Measurements from ENCODE around the gene SHC3. TPM values are rescaled to one million over a fixed set of nuclear protein-coding genes. Genes with fewer than 3 reads are reported as not detected.

SHC3 gene
- total and polyA plus RNA-seq, 2 experiments from 2014 or later: 0.30 to 0.54 TPM

DNA sequence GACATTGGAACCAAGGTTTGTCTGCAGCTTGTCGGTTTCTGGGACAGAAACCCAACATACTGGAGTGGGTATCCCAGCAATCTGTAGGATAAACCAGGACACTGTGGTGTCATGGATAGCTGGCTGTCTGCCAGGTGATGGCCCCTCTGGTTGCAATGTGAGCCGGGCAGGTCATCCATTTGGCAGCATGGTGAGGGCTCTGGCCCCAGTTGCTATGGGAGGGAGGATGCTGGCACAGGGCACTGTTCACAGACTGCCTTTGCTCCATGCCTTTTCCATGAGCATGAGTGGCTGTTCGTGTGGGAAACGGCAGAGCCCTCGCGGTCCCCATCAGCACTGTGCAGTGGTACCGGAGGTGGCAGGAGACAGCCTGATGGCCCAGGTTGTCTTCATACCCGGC lies 181.0 kb downstream of the SHC3 start:
- no peak for DNase-seq
- Histone ChIP-seq H3F3A (ENCODE audit: insufficient read depth) (peaks cover 9% of the 10 kb centered on the region; the same call in 1 of the 2 replicates), H4K20me1 (ENCODE audit: insufficient read depth) (no peaks in the 10 kb centered on the region), H3K4me1 (ENCODE audit: insufficient read depth) (peaks cover 30% of the 10 kb centered on the region), H3K9me2 (ENCODE audit: insufficient read depth) (no peaks in the 10 kb centered on the region), H3K9ac (no peak overlapping the region), H3K4me3 (no peak overlapping the region), H3K4me2 (ENCODE audit: unreplicated experiment) (no peak overlapping the region), H3K27ac (no peak overlapping the region), H3K79me2 (ENCODE audit: insufficient read depth) (peaks cover 71% of the 10 kb centered on the region), H2AFZ (no peak overlapping the region), H3K36me3 (ENCODE audit: low read depth) (no peaks in the 10 kb centered on the region), H3K27me3 (replicated peaks; ENCODE audit: insufficient read depth) (no peaks in the 10 kb centered on the region), H3K9me3 (ENCODE audit: low read depth) (no peaks in the 10 kb centered on the region)
- WGBS, 2 experiments (ENCODE audit: low coverage in 1 of 2, low lambda C conversion rate in 2 of 2, missing lambda C conversion rate in 2 of 2): 87 to 89% methylated on average over 8 of the region's 8 CpGs
- TF ChIP-seq EZH2 (IDR thresholded peaks at IDR 0.05; ENCODE audit: insufficient read depth, poor library complexity, severe bottlenecking): no peak
- no peak for TF ChIP-seq EZH2phosphoT487 (IDR thresholded peaks at IDR 0.05; ENCODE audit: insufficient read depth, low read depth)
- in situ Hi-C loops (cut with MboI): loop anchor here (10.0 kb wide), 2 partner anchors 253 to 333 kb away; no protein-coding TSS in a partner anchor

DNA sequence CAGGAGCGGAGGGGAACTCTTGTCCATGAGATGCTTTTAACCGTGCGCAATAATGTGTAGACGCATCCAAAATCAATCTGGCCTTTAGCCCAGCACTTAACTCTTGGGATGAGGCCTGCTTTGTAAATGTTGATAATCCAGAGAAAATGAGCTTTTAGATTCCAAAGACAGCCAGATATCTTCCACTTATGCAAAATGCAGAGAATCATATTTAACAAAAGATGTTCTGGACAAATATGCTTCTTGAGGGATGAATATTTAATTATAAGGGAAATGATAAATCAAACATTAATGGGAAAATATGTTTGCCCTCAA lies 181.7 kb downstream of the SHC3 start:
- peaks cover 71% of the 10 kb centered on the region for H3K79me2 ChIP-seq (ENCODE audit: insufficient read depth)
- H3K27me3 ChIP-seq (replicated peaks; ENCODE audit: insufficient read depth): no peaks in the 10 kb centered on the region
- peaks cover 35% of the 10 kb centered on the region for H3K4me1 ChIP-seq (ENCODE audit: insufficient read depth)
- no peak overlapping the region for H2AFZ ChIP-seq
- H3K4me2 ChIP-seq (ENCODE audit: unreplicated experiment): no peak overlapping the region
- H3K4me3 ChIP-seq: no peak overlapping the region
- H3K9me3 ChIP-seq (ENCODE audit: low read depth): no peaks in the 10 kb centered on the region
- H3F3A ChIP-seq (ENCODE audit: insufficient read depth): peaks cover 9% of the 10 kb centered on the region; the same call in 1 of the 2 replicates
- no peaks in the 10 kb centered on the region for H3K36me3 ChIP-seq (ENCODE audit: low read depth)
- no peaks in the 10 kb centered on the region for H4K20me1 ChIP-seq (ENCODE audit: insufficient read depth)
- DNase-seq: no peak
- in situ Hi-C loops (cut with MboI): loop anchor here (10.0 kb wide), 2 partner anchors 252 to 332 kb away; no protein-coding TSS in a partner anchor
- H3K9me2 ChIP-seq (ENCODE audit: insufficient read depth): no peaks in the 10 kb centered on the region
- WGBS, 2 experiments (ENCODE audit: low coverage in 1 of 2, low lambda C conversion rate in 2 of 2, missing lambda C conversion rate in 2 of 2): 96 to 97% methylated on average over 4 of the region's 4 CpGs
- no peak for TF ChIP-seq EZH2phosphoT487 (IDR thresholded peaks at IDR 0.05; ENCODE audit: insufficient read depth, low read depth)
- TF ChIP-seq EZH2 (IDR thresholded peaks at IDR 0.05; ENCODE audit: insufficient read depth, poor library complexity, severe bottlenecking): no peak
- no peak overlapping the region for H3K9ac ChIP-seq
- no peak overlapping the region for H3K27ac ChIP-seq

DNA sequence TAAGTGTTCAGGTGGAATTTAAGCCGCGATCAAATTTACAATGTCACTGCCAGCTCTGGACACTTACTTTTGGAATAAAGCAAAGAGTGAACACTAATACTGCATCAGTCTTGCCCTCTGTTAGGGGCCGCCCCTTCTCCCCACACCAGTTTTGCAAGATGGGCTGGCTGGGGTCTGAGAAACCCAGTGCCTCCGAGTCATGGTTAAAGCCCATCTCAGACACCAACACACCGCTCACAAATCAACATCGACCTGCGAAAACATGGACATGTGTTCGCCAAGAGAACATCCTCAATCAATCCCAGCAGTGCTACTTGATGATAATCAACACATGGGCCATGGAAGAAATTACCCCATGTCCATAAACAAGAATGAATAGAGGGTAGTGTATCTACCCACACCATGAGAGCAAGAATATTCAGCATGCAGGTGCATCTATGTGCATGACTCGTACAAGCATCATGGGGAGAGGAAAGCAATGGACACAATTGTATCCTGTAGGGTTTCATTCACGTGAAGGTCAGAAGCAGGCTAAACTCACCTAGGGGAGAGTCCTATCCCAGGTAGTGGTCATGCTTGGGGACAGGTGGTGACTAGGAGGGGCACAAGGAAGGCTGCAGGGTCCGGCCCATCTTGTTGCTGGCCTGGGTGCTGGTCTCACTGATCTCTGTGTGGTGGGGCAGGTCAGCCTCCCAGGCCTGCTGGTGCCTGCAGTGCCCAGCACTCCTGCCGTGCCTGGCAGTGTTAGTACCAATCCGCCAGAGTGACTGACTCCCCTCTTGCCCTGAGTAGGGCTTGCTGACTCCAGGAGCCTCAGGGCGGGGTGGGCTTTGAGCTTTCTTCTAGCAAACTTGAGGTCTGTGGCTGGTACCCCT lies 182.3 kb downstream of the SHC3 start:
- Histone ChIP-seq H3K9ac (no peak overlapping the region), H3K4me3 (no peak overlapping the region), H3K4me2 (ENCODE audit: unreplicated experiment) (no peak overlapping the region), H3K79me2 (ENCODE audit: insufficient read depth) (peaks cover 67% of the 10 kb centered on the region), H3K4me1 (ENCODE audit: insufficient read depth) (peaks cover 35% of the 10 kb centered on the region), H3K36me3 (ENCODE audit: low read depth) (no peaks in the 10 kb centered on the region), H3K9me2 (ENCODE audit: insufficient read depth) (no peaks in the 10 kb centered on the region), H3K27ac (no peak overlapping the region), H2AFZ (no peak overlapping the region), H3K9me3 (ENCODE audit: low read depth) (no peaks in the 10 kb centered on the region), H3K27me3 (replicated peaks; ENCODE audit: insufficient read depth) (no peaks in the 10 kb centered on the region), H4K20me1 (ENCODE audit: insufficient read depth) (no peaks in the 10 kb centered on the region), H3F3A (ENCODE audit: insufficient read depth) (peaks cover 9% of the 10 kb centered on the region; the same call in 1 of the 2 replicates)
- DNase-seq: no peak
- in situ Hi-C loops (cut with MboI): loop anchor here (10.0 kb wide), 2 partner anchors 251 to 331 kb away; no protein-coding TSS in a partner anchor
- 96 to 99% methylated on average over 14 of the region's 14 CpGs for WGBS, 2 experiments (ENCODE audit: low coverage in 1 of 2, low lambda C conversion rate in 2 of 2, missing lambda C conversion rate in 2 of 2)
- TF ChIP-seq EZH2 (IDR thresholded peaks at IDR 0.05; ENCODE audit: insufficient read depth, poor library complexity, severe bottlenecking): no peak
- TF ChIP-seq EZH2phosphoT487 (IDR thresholded peaks at IDR 0.05; ENCODE audit: insufficient read depth, low read depth): no peak

DNA sequence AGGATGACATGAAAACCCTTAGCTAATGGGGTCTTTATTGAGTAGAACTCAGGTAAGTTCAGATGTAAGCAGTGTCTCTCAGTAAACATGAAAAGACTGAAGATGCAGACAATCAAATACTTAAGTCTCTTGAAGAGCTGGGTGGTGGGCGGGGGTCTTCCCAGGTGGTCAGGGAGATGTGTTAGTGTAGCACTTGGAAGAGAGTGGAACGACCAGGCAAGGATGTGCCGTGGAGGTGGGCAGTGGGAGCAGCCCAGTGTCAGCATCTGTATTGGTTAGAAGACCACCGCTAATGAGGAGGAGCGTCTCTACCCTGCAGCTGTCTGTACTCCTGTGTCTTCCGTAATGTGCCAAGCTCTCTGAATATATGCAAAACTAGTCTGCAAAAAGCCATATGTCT lies 183.0 kb downstream of the SHC3 start:
- Histone ChIP-seq H3K79me2 (ENCODE audit: insufficient read depth) (peaks cover 67% of the 10 kb centered on the region), H2AFZ (no peak overlapping the region), H3K9me2 (ENCODE audit: insufficient read depth) (no peaks in the 10 kb centered on the region), H3K27ac (no peak overlapping the region), H3K4me3 (no peak overlapping the region), H3K27me3 (replicated peaks; ENCODE audit: insufficient read depth) (no peaks in the 10 kb centered on the region), H3K9ac (no peak overlapping the region), H3K9me3 (ENCODE audit: low read depth) (no peaks in the 10 kb centered on the region), H4K20me1 (ENCODE audit: insufficient read depth) (no peaks in the 10 kb centered on the region), H3F3A (ENCODE audit: insufficient read depth) (peaks cover 9% of the 10 kb centered on the region; the same call in 1 of the 2 replicates), H3K4me1 (ENCODE audit: insufficient read depth) (peaks cover 35% of the 10 kb centered on the region), H3K4me2 (ENCODE audit: unreplicated experiment) (peak overlapping the region; percentile 23), H3K36me3 (ENCODE audit: low read depth) (no peaks in the 10 kb centered on the region)
- in situ Hi-C loops (cut with MboI): loop anchor here (10.0 kb wide), 2 partner anchors 251 to 331 kb away; no protein-coding TSS in a partner anchor
- no peak for DNase-seq
- TF ChIP-seq EZH2 (IDR thresholded peaks at IDR 0.05; ENCODE audit: insufficient read depth, poor library complexity, severe bottlenecking) (no peak), EZH2phosphoT487 (IDR thresholded peaks at IDR 0.05; ENCODE audit: insufficient read depth, low read depth) (no peak)
- WGBS, 2 experiments (ENCODE audit: low coverage in 1 of 2, low lambda C conversion rate in 2 of 2, missing lambda C conversion rate in 2 of 2): 91% methylated on average over 6 of the region's 6 CpGs
